ENCODE data around the gene FRMD1.
"Not testable (repeated sequence)": the region's sequence is repeated elsewhere in the genome, so short reads cannot be mapped to it uniquely, and the experiment has no call there.

Gene FRMD1

DNA sequence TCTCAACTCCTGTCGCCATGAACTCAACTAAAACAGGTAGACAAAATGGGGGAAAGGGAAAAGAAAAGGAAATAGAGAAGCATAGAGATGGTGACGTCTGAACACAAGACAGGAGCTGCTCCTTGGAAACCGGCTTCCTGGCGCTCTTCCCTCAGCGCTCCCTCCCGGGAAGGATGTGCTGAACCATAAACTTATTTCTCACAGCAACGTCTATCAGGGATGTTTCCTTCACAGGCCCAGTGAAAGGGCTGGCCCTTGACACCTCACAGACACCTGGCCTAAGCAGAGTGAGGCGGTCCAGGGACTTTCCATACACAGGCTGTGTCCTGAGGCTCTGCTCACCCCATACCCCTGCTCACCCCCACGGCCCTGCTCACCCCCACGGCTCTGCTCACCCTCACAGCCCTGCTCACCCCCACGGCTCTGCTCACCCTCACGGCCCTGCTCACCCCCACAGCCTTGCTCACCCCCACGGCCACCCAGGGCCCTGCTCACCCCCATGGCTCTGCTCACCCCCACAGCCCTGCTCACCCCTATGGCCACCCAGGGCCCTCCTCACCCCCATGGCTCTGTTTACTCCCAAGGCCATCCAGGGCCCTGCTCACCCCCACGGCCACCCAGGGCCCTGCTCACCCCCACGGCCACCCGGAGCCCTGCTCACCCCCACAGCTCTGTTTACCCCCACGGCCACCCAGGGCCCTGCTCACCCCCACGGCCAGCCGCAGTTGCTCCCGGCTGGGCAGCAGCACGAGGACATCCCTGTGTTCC lies 653 bp downstream of the FRMD1 start:
- no peak for DNase-seq (ENCODE audit: low read depth)
- H3K4me3 ChIP-seq (ENCODE audit: low read depth, low read length): no peak overlapping the region
- TF ChIP-seq, protein P1, sequence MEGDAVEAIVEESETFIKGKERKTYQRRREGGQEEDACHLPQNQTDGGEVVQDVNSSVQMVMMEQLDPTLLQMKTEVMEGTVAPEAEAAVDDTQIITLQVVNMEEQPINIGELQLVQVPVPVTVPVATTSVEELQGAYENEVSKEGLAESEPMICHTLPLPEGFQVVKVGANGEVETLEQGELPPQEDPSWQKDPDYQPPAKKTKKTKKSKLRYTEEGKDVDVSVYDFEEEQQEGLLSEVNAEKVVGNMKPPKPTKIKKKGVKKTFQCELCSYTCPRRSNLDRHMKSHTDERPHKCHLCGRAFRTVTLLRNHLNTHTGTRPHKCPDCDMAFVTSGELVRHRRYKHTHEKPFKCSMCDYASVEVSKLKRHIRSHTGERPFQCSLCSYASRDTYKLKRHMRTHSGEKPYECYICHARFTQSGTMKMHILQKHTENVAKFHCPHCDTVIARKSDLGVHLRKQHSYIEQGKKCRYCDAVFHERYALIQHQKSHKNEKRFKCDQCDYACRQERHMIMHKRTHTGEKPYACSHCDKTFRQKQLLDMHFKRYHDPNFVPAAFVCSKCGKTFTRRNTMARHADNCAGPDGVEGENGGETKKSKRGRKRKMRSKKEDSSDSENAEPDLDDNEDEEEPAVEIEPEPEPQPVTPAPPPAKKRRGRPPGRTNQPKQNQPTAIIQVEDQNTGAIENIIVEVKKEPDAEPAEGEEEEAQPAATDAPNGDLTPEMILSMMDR (conservative IDR thresholded peaks at IDR 0.05; ENCODE audit: low read depth, low read length): no peak

DNA sequence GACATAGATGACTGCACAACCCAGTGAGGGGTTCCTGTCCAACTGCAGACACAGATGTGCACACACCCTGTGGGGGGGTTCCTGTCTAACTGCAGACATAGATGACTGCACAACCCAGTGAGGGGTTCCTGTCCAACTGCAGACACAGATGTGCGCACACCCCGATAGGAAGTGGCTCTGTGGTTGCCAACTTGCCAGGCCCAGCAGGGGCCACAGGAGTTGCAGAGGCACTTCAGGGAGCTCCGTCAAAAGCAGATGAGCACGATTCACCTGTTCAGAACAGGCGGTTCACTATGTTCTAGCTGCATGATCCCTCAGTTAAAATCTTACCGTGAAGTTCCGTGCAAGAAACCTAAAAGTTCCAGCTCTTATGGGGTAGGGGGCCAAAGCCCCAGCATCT lies 1.6 kb downstream of the FRMD1 start:
- not testable (repeated sequence) for H3K4me3 ChIP-seq (ENCODE audit: low read depth, low read length); DNase-seq (ENCODE audit: low read depth)

DNA sequence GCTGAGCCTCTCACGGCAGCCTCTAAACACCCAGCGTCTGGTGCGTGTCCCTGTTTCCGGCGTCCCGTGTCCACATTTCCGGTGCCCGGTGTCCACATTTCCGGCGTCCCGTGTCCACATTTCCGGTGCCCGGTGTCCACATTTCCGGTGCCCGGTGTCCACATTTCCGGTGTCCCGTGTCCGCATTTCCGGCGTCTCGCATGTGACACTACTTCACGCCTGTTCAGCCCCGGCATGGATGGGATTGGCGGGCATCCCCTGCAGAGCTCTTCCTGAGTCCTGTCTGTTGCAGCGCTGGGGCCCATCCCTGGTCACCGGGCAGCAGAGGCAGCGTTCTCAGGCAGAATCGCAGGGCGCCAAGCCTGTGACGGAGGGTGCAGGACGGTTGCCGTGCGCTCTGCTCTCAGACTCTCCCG lies 3.2 kb downstream of the FRMD1 start:
- no peak for DNase-seq (ENCODE audit: low read depth)
- TF ChIP-seq, protein P1 (conservative IDR thresholded peaks at IDR 0.05; ENCODE audit: low read depth, low read length): no peak
- no peak overlapping the region for H3K4me3 ChIP-seq (ENCODE audit: low read depth, low read length)

DNA sequence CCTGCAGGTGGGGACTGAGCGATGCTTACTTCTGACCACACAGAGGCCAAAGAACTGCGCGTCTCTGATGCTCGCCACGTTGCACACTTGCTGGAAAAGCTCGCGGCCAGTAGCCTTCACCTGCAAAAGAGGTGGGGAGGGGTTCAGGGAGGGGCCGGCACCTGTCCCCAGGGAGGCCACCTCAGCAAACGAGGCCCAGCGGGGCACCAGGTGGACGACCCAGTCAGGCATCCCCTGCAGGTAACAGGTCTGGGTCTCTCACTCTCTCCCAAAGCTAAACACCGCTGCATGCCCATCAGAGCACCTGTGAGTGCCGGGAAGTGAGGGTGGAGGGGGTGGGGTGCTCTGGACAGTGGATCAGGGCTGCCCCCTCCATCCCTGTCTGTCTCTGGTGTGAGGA lies 3.8 kb downstream of the FRMD1 start:
- no peak overlapping the region for H3K4me3 ChIP-seq (ENCODE audit: low read depth, low read length)
- TF ChIP-seq, protein P1 (conservative IDR thresholded peaks at IDR 0.05; ENCODE audit: low read depth, low read length): no peak
- DNase-seq (ENCODE audit: low read depth): no peak

DNA sequence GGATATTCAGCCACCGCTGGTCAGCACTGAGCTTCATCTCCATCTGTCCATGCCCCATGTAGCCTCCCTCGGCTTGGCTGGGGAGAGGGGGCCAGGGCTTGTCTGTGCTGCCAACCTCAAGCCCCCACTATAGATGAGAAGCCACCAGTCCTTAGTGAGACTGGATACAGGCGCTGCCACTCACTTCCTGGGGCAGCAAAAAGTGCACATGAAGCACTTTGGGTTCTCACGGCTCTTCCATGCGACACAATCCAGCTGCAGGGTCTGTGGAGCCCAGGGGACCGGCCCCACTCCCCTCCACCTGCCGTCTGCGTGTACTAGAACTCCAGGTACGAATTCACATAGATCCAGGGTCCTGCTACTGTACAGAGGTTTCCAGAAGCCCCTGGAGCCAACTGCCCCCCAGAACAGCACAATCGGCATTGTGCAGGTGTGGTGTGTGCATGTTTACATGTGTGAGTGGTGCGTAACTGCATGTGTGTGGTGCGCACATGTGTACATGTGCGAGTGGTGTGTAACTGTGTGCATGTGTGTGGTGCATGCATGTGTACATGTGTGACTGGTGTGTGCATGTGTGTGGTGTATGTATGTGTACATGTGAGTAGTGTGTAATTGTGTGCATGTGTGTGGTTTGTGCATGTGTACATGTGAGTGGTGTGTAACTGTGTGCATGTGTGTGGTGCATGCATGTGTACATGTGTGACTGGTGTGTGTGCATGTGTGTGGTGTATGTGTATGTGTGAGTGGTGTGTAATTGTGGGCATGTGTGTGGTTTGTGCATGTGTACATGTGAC lies 4.9 kb downstream of the FRMD1 start:
- no peak overlapping the region for H3K4me3 ChIP-seq (ENCODE audit: low read depth, low read length)
- TF ChIP-seq, protein P1 (conservative IDR thresholded peaks at IDR 0.05; ENCODE audit: low read depth, low read length): no peak
- no peak for DNase-seq (ENCODE audit: low read depth)

DNA sequence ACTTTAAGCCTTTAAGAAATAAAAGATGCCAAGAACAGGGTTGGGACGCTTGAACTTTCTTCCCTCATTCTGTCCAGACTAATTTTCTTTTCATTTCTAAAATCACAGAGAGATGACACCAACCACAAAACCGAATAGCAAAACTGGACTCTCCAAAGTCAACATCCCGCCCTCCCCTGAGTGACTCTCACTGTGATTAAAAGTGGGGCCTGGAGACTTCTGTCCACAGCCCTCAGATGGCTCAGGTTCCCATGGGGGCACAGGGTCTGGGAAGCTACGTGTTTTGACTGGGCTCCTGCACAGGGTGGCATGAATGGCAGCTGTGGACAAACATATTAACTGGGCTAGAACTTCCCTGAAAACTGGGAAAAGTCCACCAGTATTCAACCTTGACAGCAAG lies 6.3 kb downstream of the FRMD1 start:
- TF ChIP-seq, protein P1 (conservative IDR thresholded peaks at IDR 0.05; ENCODE audit: low read depth, low read length): no peak
- no peak for DNase-seq (ENCODE audit: low read depth)
- no peak overlapping the region for H3K4me3 ChIP-seq (ENCODE audit: low read depth, low read length)

DNA sequence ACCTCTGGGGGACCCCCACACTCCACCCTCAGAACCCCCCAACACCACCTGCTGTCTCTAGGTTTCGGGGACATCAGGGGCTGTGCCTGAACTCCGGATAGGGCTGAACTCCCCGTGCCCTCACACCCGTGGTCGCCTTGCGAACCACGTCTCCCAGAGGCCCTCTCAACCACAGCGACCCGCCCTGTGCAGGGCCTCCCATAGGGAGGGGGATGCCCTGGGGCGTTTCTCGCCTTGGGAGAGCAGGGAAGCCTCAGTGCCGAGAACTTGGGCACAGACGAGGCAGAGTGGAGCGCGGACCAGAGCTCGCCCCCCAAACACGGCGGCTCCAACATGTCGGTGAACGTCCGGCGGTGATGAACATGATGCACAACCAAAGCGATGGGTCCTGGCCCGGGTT lies 6.8 kb downstream of the FRMD1 start:
- DNase-seq (ENCODE audit: low read depth): no peak
- TF ChIP-seq, protein P1 (conservative IDR thresholded peaks at IDR 0.05; ENCODE audit: low read depth, low read length): no peak
- no peak overlapping the region for H3K4me3 ChIP-seq (ENCODE audit: low read depth, low read length)

Data from choroid plexus epithelial cell (primary cell).